HepG2 (cell line): ENCODE data around the gene ACTN2. TPM values are rescaled to one million over a fixed set of nuclear protein-coding genes. Genes with fewer than 3 reads are reported as not detected.

Experiments
- AHDC1 ChIP-seq: sonication (generic); formaldehyde crosslinking; IDR thresholded peaks from 2 replicates; pipeline ENCODE4 v1.5.1; 2020; ENCODE audit warnings: mild to moderate bottlenecking, missing genetic modification reagents, borderline replicate concordance
- RBM39 ChIP-seq: fragments of 200-400 bp; formaldehyde crosslinking; IDR thresholded peaks from one replicate; pipeline ENCODE4 v1.6.1; 2018; ENCODE audit warnings: antibody characterized with exemption, mild to moderate bottlenecking, low read depth, low read length; ENCODE audit not compliant: poor library complexity, severe bottlenecking
- ZNF18 ChIP-seq: sonication (generic); formaldehyde crosslinking; IDR thresholded peaks from 2 replicates; pipeline ENCODE4 v1.8.0; 2022; ENCODE audit warnings: mild to moderate bottlenecking, missing genetic modification reagents; ENCODE audit not compliant: insufficient replicate concordance
- polyA plus RNA-seq, 8 experiments: library from polyadenylated mRNA; depleted of rRNA in 3 of 8; stranded (reverse) in 7 of 8; unstranded in 1 of 8; fragments of >200 nt; fragmentation: Illumina TruSeq in 4 of 8; extraction: Trizol in 4 of 8; gene quantifications; 2 replicates each; pipeline versions ENCODE4 v1.2.1 to v1.2.3, GENCODE V29; 2011 to 2016; ENCODE audit warnings: low read depth in 4 of 8, missing spikeins in 1 of 8, mixed read lengths in 1 of 8; ENCODE audit not compliant: insufficient read depth in 1 of 8
- total RNA-seq, 5 experiments: library from RNA; depleted of rRNA; stranded (reverse); fragments of >200 nt; fragmentation: Illumina TruSeq; extraction: Trizol; gene quantifications; 2 replicates each; pipeline ENCODE4 v1.2.3, GENCODE V29; 2016; ENCODE audit warnings: low read depth in 1 of 5

Gene ACTN2
- total and polyA plus RNA-seq, 2 of the 13 experiments (the other 11 are each of a cell fraction or from before 2014, with no cell fraction given), result 0.04 to 0.13 TPM

DNA sequence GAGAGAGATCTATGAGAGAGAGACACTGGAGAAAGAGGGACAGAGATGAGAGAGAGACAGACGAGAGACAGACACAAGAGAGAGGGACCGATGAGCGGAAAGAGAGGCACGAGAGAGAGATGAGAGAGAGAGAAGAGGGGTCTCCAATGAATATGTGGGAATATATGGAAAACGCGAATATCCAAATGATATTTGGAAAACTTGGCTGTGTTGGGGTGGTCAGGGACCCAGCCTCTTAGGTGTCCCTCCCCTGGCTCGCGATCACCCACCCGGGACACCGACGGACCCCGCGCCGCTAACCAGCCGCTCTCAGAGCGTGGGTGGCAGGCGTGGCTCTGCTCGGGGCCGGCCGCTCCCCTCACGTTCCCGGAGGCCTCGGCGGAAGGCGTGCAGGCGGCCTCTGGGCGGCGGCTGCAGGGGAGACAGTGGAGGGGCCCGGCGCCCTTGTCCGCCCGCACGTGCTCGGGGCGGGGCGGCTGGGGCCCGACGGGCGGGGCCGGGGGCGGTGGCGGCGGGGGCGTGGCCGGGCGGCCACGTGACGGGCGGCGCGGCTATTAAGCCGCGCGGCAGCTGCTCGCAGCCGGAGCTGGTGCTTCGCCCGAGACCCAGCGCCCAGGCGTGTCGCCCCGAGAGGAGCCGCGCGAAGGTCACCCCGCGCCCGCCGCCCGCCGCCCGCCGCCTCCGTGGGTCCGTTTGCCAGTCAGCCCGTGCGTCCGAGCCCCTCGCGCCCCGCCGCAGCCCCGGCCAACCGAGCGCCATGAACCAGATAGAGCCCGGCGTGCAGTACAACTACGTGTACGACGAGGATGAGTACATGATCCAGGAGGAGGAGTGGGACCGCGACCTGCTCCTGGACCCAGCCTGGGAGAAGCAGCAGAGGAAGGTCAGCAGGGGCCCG lies at the start of gene ACTN2 (continued):
- TF ChIP-seq AHDC1 (CRISPR knock-in tag), result no peak
- no peak for TF ChIP-seq RBM39
- TF ChIP-seq ZNF18 (CRISPR knock-in tag), result no peak
